ENCODE measurements around the gene AGMAT.

- TF ChIP-seq CTCF (CRISPR knock-in tag; IDR thresholded peaks at IDR 0.05) = no peak
- TF ChIP-seq SAFB2 (CRISPR knock-in tag; IDR thresholded peaks at IDR 0.05; ENCODE audit: borderline replicate concordance, low read depth) = no peak
- no peak for TF ChIP-seq POLR2AphosphoS5 (IDR thresholded peaks at IDR 0.05; ENCODE audit: low read depth, low read length)
- no peak for TF ChIP-seq BRF2 (CRISPR knock-in tag; IDR thresholded peaks at IDR 0.05)
- TF ChIP-seq KDM5B (CRISPR knock-in tag; IDR thresholded peaks at IDR 0.05; ENCODE audit: borderline replicate concordance) = no peak
- no peak for TF ChIP-seq SALL2 (CRISPR knock-in tag; IDR thresholded peaks at IDR 0.05)
- TF ChIP-seq POLR2A (IDR thresholded peaks at IDR 0.05; ENCODE audit: insufficient read depth in 1 of 2, low read depth in 2 of 2, low read length in 2 of 2) = no peak
- no peak for TF ChIP-seq DNMT3B (CRISPR knock-in tag; conservative IDR thresholded peaks at IDR 0.05)
- no peak for TF ChIP-seq EP300 (IDR thresholded peaks at IDR 0.05; ENCODE audit: low read depth in 2 of 2, low read length in 2 of 2)
- no peak for TF ChIP-seq EP300 (CRISPR knock-in tag; IDR thresholded peaks at IDR 0.05; ENCODE audit: borderline replicate concordance)
- TF ChIP-seq RERE (CRISPR knock-in tag; IDR thresholded peaks at IDR 0.05; ENCODE audit: low read depth) = no peak
- no peak for TF ChIP-seq ZNF232 (CRISPR knock-in tag; IDR thresholded peaks at IDR 0.05; ENCODE audit: borderline replicate concordance)
Measured at GRCh38 chr1:15531682-15532081, 53.2 kb downstream of the AGMAT start.
